Hepatocyte (in vitro differentiated cells): ENCODE results near the gene ZNF37A. TPM values are rescaled to one million over a fixed set of nuclear protein-coding genes. Genes with fewer than 3 reads are reported as not detected.

Experiments used
- DNase-seq: peaks from one replicate; pipeline ENCODE4 v3.0.0-alpha.2; 2016; ENCODE audit warnings: low spot score
- H2AFZ ChIP-seq: fragments of 200-600 bp; sonication (generic); 2 replicates; pipeline ENCODE4 v1.6.0; 2016; ENCODE audit warnings: antibody characterized with exemption, mild to moderate bottlenecking
- H3K27ac ChIP-seq: fragments of 200-600 bp; sonication (generic); 2 replicates; pipeline ENCODE4 v1.5.1; 2016; ENCODE audit warnings: mild to moderate bottlenecking
- H3K27me3 ChIP-seq: fragments of 200-600 bp; sonication (generic); 2 replicates; pipeline ENCODE4 v1.6.1; 2016
- H3K36me3 ChIP-seq: fragments of 200-600 bp; sonication (generic); replicated peaks from 2 replicates; pipeline ENCODE4 v1.5.1; 2016; ENCODE audit warnings: low read depth; ENCODE audit not compliant: insufficient read depth
- H3K4me1 ChIP-seq: fragments of 200-600 bp; sonication (generic); 2 replicates; pipeline ENCODE4 v1.5.1; 2016; ENCODE audit warnings: mild to moderate bottlenecking, moderate library complexity; ENCODE audit not compliant: insufficient read depth
- H3K4me2 ChIP-seq: fragments of 200-600 bp; sonication (generic); 2 replicates; pipeline ENCODE4 v1.6.0; 2016
- H3K4me3 ChIP-seq: fragments of 200-600 bp; sonication (generic); 2 replicates; pipeline ENCODE4 v1.5.1; 2016; ENCODE audit warnings: mild to moderate bottlenecking
- H3K79me2 ChIP-seq: fragments of 200-600 bp; sonication (generic); 2 replicates; pipeline ENCODE4 v1.6.0; 2017; ENCODE audit warnings: mild to moderate bottlenecking
- H3K9me2 ChIP-seq: fragments of 200-600 bp; sonication (generic); replicated peaks from 2 replicates; pipeline ENCODE4 v1.6.0; 2017; ENCODE audit warnings: mild to moderate bottlenecking; ENCODE audit not compliant: insufficient read depth
- H3K9me3 ChIP-seq: fragments of 200-600 bp; sonication (generic); 2 replicates; pipeline ENCODE4 v1.5.1; 2016; ENCODE audit warnings: low read depth, mild to moderate bottlenecking
- H4K20me1 ChIP-seq: fragments of 200-600 bp; sonication (generic); 2 replicates; pipeline ENCODE4 v1.6.0; 2016; ENCODE audit warnings: mild to moderate bottlenecking; ENCODE audit not compliant: insufficient read depth, poor library complexity, severe bottlenecking
- EZH2 ChIP-seq: fragments of 200-600 bp; sonication (generic); IDR thresholded peaks from 2 replicates; pipeline ENCODE4 v1.6.1; 2016; ENCODE audit warnings: antibody characterized with exemption, mild to moderate bottlenecking, borderline replicate concordance
- EZH2phosphoT487 ChIP-seq: fragments of 200-600 bp; sonication (generic); IDR thresholded peaks from one replicate; pipeline ENCODE4 v1.6.1; 2018; ENCODE audit warnings: antibody characterized with exemption, mild to moderate bottlenecking, low read depth, moderate library complexity; ENCODE audit not compliant: unreplicated experiment, severe bottlenecking
- WGBS: methylation state at CpG from one replicate; pipeline ENCODE4 v1.1.6; 2016; ENCODE audit warnings: low lambda C conversion rate; ENCODE audit errors: missing lambda C conversion rate; 5-methylcytosine and 5-hydroxymethylcytosine counted together
- polyA plus RNA-seq: library from polyadenylated mRNA; unstranded; fragments of >200 nt; fragmentation: Nextera tagmentation; extraction: Ambion mirVana; gene quantifications from 2 replicates; pipeline ENCODE4 v1.2.1, GENCODE V29; 2016
- small RNA-seq: library from RNA; depleted of rRNA; stranded (forward); fragments of <200 nt; gene quantifications from one replicate; pipeline ENCODE3, GENCODE V24; 2014
- total RNA-seq: library from RNA; depleted of rRNA; stranded (reverse); fragments of >200 nt; gene quantifications from 2 replicates; pipeline ENCODE4 v1.2.3, GENCODE V29; 2014
- TF ChIP-seq, protein P1 (sequence below): fragments of 200-600 bp; sonication (generic); IDR thresholded peaks from 2 replicates; pipeline ENCODE4 v1.5.1; 2016; ENCODE audit warnings: antibody characterized with exemption, mild to moderate bottlenecking; ENCODE audit not compliant: poor library complexity

The ZNF37A gene
- total and polyA plus RNA-seq, 2 experiments from 2014 or later = 4.8 to 6.0 TPM

- Histone ChIP-seq H3K79me2 (no peaks in the 10 kb centered on the region), H3K9me3 (peaks cover 8% of the 10 kb centered on the region), H3K9me2 (no peaks in the 10 kb centered on the region), H3K4me3 (no peak overlapping the region), H3K27ac (no peak overlapping the region), H3K27me3 (no peaks in the 10 kb centered on the region), H4K20me1 (no peaks in the 10 kb centered on the region), H2AFZ (no peak overlapping the region), H3K4me2 (no peak overlapping the region), H3K4me1 (no peaks in the 10 kb centered on the region), H3K36me3 (no peaks in the 10 kb centered on the region)
- 72% methylated on average over 2 of the region's 2 CpGs for WGBS
- TF ChIP-seq EZH2 = no peak
- no peak for TF ChIP-seq EZH2phosphoT487
- no peak for DNase-seq
Measured at GRCh38 chr10:38159004-38159403, 64.9 kb downstream of the ZNF37A start.

DNA sequence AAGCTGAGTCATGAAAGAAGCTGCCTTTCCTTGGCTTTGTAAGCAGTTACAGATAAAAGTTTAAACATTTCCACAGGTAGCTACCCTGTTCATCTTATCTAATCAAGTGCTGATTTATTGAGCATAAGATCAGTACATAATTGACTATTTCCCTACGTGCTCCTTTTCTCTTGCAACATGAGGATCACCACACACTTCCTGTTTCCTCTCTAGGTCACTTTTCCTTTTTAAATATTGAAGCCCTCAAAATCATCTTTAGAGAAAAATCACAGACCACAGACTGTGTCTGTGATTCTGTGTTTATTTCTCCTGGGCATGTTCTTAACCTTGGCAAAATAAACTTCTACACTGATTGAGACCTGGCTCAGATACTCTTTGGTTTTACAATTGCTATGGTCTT, 69.5 kb downstream of the ZNF37A start:
- peaks cover 8% of the 10 kb centered on the region for H3K9me3 ChIP-seq
- TF ChIP-seq, protein P1, sequence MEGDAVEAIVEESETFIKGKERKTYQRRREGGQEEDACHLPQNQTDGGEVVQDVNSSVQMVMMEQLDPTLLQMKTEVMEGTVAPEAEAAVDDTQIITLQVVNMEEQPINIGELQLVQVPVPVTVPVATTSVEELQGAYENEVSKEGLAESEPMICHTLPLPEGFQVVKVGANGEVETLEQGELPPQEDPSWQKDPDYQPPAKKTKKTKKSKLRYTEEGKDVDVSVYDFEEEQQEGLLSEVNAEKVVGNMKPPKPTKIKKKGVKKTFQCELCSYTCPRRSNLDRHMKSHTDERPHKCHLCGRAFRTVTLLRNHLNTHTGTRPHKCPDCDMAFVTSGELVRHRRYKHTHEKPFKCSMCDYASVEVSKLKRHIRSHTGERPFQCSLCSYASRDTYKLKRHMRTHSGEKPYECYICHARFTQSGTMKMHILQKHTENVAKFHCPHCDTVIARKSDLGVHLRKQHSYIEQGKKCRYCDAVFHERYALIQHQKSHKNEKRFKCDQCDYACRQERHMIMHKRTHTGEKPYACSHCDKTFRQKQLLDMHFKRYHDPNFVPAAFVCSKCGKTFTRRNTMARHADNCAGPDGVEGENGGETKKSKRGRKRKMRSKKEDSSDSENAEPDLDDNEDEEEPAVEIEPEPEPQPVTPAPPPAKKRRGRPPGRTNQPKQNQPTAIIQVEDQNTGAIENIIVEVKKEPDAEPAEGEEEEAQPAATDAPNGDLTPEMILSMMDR = no peak
- no peak for TF ChIP-seq EZH2phosphoT487
- TF ChIP-seq EZH2 = no peak
- no peak overlapping the region for H3K4me2 ChIP-seq
- no peaks in the 10 kb centered on the region for H3K9me2 ChIP-seq
- H3K4me3 ChIP-seq = no peak overlapping the region
- H4K20me1 ChIP-seq = no peaks in the 10 kb centered on the region
- no peaks in the 10 kb centered on the region for H3K27me3 ChIP-seq
- H3K4me1 ChIP-seq = no peaks in the 10 kb centered on the region
- no peak for DNase-seq
- H3K36me3 ChIP-seq = no peaks in the 10 kb centered on the region
- 8% methylated on average over 1 of the region's 1 CpG for WGBS
- no peaks in the 10 kb centered on the region for H3K79me2 ChIP-seq
- H2AFZ ChIP-seq = no peak overlapping the region
- H3K27ac ChIP-seq = no peak overlapping the region

DNA sequence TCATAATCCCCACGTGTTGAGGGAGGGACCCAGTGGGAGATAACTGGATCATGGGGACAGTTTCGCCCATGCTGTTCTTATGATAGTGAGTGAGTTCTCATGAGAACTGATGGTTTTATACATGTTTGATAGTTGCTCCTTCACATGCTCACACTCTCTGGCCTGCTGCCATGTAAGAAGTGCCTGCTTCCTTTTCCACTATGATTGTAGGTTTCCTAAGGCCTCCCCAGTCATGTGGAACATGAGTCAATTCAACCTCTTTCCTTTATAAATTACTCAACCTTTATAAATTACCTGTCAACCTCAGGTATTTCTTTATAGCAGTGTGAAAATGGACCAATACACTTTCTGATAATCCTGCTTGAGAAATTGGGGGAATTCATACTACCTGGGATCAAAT, 80.2 kb downstream of the ZNF37A start:
- H3K27ac ChIP-seq = no peak overlapping the region
- H3K27me3 ChIP-seq = no peaks in the 10 kb centered on the region
- H3K9me3 ChIP-seq = no peaks in the 10 kb centered on the region
- no peak for TF ChIP-seq EZH2phosphoT487
- no peak overlapping the region for H2AFZ ChIP-seq
- no peaks in the 10 kb centered on the region for H3K36me3 ChIP-seq
- H4K20me1 ChIP-seq = no peaks in the 10 kb centered on the region
- no peak overlapping the region for H3K4me2 ChIP-seq
- H3K9me2 ChIP-seq = no peaks in the 10 kb centered on the region
- no peaks in the 10 kb centered on the region for H3K4me1 ChIP-seq
- no peak overlapping the region for H3K4me3 ChIP-seq
- no peak for DNase-seq
- 42% methylated on average over 2 of the region's 2 CpGs for WGBS
- H3K79me2 ChIP-seq = no peaks in the 10 kb centered on the region

- no peaks in the 10 kb centered on the region for H3K27me3 ChIP-seq
- H3K9me2 ChIP-seq = no peaks in the 10 kb centered on the region
- H3K36me3 ChIP-seq = no peaks in the 10 kb centered on the region
- TF ChIP-seq, protein P1 = no peak
- TF ChIP-seq EZH2phosphoT487 = no peak
- DNase-seq = no peak
- no peak overlapping the region for H3K27ac ChIP-seq
- H3K79me2 ChIP-seq = no peaks in the 10 kb centered on the region
- peaks cover 4% of the 10 kb centered on the region for H3K9me3 ChIP-seq
- no peak overlapping the region for H3K4me2 ChIP-seq
- WGBS = 27% methylated on average over 1 of the region's 1 CpG
- no peak overlapping the region for H2AFZ ChIP-seq
- H3K4me3 ChIP-seq = no peak overlapping the region
- no peaks in the 10 kb centered on the region for H4K20me1 ChIP-seq
- H3K4me1 ChIP-seq = no peaks in the 10 kb centered on the region
Measured at GRCh38 chr10:38184477-38184876, 90.3 kb downstream of the ZNF37A start.

Small RNA genes within 50 kb of the gene (small RNA-seq; reads per million reads assigned to genes)
- gene AL117339.2 (not detected), gene AL161931.1 (not detected), gene FXYD6P2 (not detected)

Other genes with a start within 250 kb of the ZNF37A start
- not detected in 2 replicates for gene ZNF248, start 236.7 kb upstream of the ZNF37A start, total RNA-seq
- not detected in 2 replicates for gene ZNF248, start 236.7 kb upstream of the ZNF37A start, polyA plus RNA-seq
- 5.0 and 5.7 TPM in 2 replicates for gene ZNF25, start 117.7 kb upstream of the ZNF37A start, total RNA-seq
- 2.2 and 2.6 TPM in 2 replicates for gene ZNF25, start 117.7 kb upstream of the ZNF37A start, polyA plus RNA-seq
- 15.9 and 22.5 TPM in 2 replicates for gene ZNF33A, start 83.7 kb upstream of the ZNF37A start, total RNA-seq
- 7.0 and 8.4 TPM in 2 replicates for gene ZNF33A, start 83.7 kb upstream of the ZNF37A start, polyA plus RNA-seq